Heart left ventricle (tissue), 16 donors: ENCODE measurements around the gene PRR23C. TPM values are rescaled to one million over a fixed set of nuclear protein-coding genes. Genes with fewer than 3 reads are reported as not detected.

Experiments
- ATAC-seq, 4 donors: fragments of 200-7000 bp; cut with Tn5 transposase; one replicate each; pipeline ENCODE4 v1.9.1; 2020 to 2022; ENCODE audit warnings: moderate library complexity in 4 of 4, mild to moderate bottlenecking in 3 of 4, moderate number of reproducible peaks in 1 of 4
- DNase-seq, 5 donors: peaks; one replicate each; pipeline ENCODE4 v3.0.0-alpha.2; 2020
- H3K27ac ChIP-seq, 12 donors: fragments of 200-600 bp; sonication (generic) in 4 of 12; one replicate each; pipeline versions ENCODE4 v1.5.0 to v1.8.0; 2016 to 2022; ENCODE audit warnings: mild to moderate bottlenecking in 2 of 12
- H3K27me3 ChIP-seq, 9 donors: fragments of 200-600 bp; sonication (generic) in 2 of 9; one replicate each; pipeline versions ENCODE4 v1.5.1 to v1.8.0; 2016 to 2022; ENCODE audit warnings: mild to moderate bottlenecking in 3 of 9
- H3K36me3 ChIP-seq, 9 donors: fragments of 200-600 bp; sonication (generic) in 2 of 9; one replicate each; pipeline versions ENCODE4 v1.5.0 to v1.8.0; 2018 to 2022; ENCODE audit warnings: mild to moderate bottlenecking in 2 of 9
- H3K4me1 ChIP-seq, 12 donors: fragments of 200-600 bp; sonication (generic) in 4 of 12; one replicate each; pipeline versions ENCODE4 v1.5.0 to v1.8.0; 2016 to 2022; ENCODE audit warnings: mild to moderate bottlenecking in 3 of 12
- H3K4me3 ChIP-seq, 12 donors: fragments of 200-600 bp; sonication (generic) in 4 of 12; one replicate each; pipeline versions ENCODE4 v1.5.0 to v1.8.0; 2017 to 2022; ENCODE audit warnings: mild to moderate bottlenecking in 9 of 12, moderate library complexity in 4 of 12
- H3K9me3 ChIP-seq, 12 donors: fragments of 200-600 bp; sonication (generic) in 4 of 12; one replicate each; pipeline versions ENCODE4 v1.5.0 to v1.8.0; 2016 to 2022; ENCODE audit warnings: mild to moderate bottlenecking in 1 of 12
- POLR2A ChIP-seq, 2 donors: fragments of 450-650 bp; IDR thresholded peaks; one replicate each; pipeline ENCODE4 v1.6.1; 2017; ENCODE audit warnings: antibody characterized with exemption in 2 of 2, mild to moderate bottlenecking in 2 of 2, moderate library complexity in 2 of 2
- WGBS, 4 donors: extraction: QIAGEN DNeasy Blood & Tissue Kit in 2 of 4; methylation state at CpG; one replicate each; pipeline versions ENCODE4 v1.1.5 to v1.1.7; 2013 to 2018; 5-methylcytosine and 5-hydroxymethylcytosine counted together
- intact Hi-C, 10 donors: fragments of 100-400 bp; cut with DNase I; formaldehyde crosslinking; loops; one replicate each; pipeline versions ENCODE4 v1.11.1 to v1.14.2; 2022
- polyA plus RNA-seq, 2 donors: library from polyadenylated mRNA; stranded (reverse); fragments of 200-250 nt; gene quantifications; one replicate each; pipeline ENCODE4 v1.2.3, GENCODE V29; 2013
- total RNA-seq, 9 donors: library from RNA; depleted of rRNA in 2 of 9; stranded (reverse); fragments of >200 nt in 2 of 9; fragmentation: NEBNext Ultra II Directional in 3 of 9; extraction: Animal tissue kit (Norgen Biotek cat#: 25700) in 3 of 9; gene quantifications; one replicate each; pipeline versions ENCODE4 v1.1.0 to v1.2.4, GENCODE V29; 2016 to 2023
- TF ChIP-seq, protein P1 (sequence below), 12 donors: fragments of 200-600 bp; sonication (generic) in 4 of 12; IDR thresholded peaks; one replicate each; pipeline versions ENCODE4 v1.5.0 to v1.8.0; 2018 to 2022; ENCODE audit warnings: antibody characterized with exemption in 12 of 12, mild to moderate bottlenecking in 5 of 12
- donor health status: ischemic (EF 13 %, LVEDD 7.1; RV severe dilation, severe dysfunction).
- donor health status: healthy with polysubstance abuse.
- donor health status: DM: no; HTN: yes; CAD: no.
- donor health status: DM: no; HTN: no; CAD: no.
- donor health status: ischemic (EF 25% LVEDD 6.9; RV normal size, moderate dysfunction).
- donor health status: ischemic (EF 25% LVEDD 5.7; RV mildly dilated, moderate dysfunction).
- donor health status: healthy.
- donor health status: DM: yes; HTN: yes; CAD: no.
- donor health status: ischemic (EF 35%, LVEDD 5.7; RV mildly dilated, moderate dysfunction).
- donor health status: nonischemic (EF 11% LVEDD 7.7; RV severe dilation, severe dysfunction).
- donor health status: DM: yes; HTN: yes; CAD: no.
- donor health status: PGD.
- donor health status: ischemic (EF 29% LVEDD 5.4; RV normal size, mild dysfunction).
- donor health status: nonischemic (EF 23%, LVEDD 6.1; RV moderate dilation, normal function).

PRR23C gene
- total and polyA plus RNA-seq, 11 donors = not detected

DNA sequence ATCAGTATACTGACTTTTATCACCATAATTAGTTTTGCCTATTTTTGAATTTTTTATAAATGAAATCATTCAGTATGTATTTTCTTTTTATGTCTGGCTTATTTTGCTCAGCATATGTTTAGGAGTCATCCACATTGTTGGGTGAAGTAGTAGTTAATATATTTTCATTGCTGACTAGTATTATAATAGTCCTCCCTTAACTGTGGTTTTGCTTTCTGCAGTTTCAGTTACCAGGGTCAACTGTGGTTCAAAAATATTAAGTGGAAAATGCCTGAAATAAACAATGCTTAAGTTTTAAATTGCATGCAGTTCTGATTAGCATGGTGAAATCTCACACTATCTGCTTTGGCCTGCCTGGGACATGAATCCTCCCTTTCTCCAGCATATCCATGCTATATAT, 39.5 kb upstream of the PRR23C start:
- no peaks in the 10 kb centered on the region for H3K27me3 ChIP-seq
- no peak for DNase-seq
- no peaks in the 10 kb centered on the region for H3K36me3 ChIP-seq
- no peak overlapping the region for H3K27ac ChIP-seq
- no peak overlapping the region for H3K4me3 ChIP-seq
- ATAC-seq = no peak
- H3K9me3 ChIP-seq = peaks cover 0 to 18% (median 2%) of the 10 kb centered on the region in 12 donors
- intact Hi-C loops = no loop called here
- TF ChIP-seq POLR2A (IDR thresholded peaks at IDR 0.05) = no peak
- TF ChIP-seq, protein P1, sequence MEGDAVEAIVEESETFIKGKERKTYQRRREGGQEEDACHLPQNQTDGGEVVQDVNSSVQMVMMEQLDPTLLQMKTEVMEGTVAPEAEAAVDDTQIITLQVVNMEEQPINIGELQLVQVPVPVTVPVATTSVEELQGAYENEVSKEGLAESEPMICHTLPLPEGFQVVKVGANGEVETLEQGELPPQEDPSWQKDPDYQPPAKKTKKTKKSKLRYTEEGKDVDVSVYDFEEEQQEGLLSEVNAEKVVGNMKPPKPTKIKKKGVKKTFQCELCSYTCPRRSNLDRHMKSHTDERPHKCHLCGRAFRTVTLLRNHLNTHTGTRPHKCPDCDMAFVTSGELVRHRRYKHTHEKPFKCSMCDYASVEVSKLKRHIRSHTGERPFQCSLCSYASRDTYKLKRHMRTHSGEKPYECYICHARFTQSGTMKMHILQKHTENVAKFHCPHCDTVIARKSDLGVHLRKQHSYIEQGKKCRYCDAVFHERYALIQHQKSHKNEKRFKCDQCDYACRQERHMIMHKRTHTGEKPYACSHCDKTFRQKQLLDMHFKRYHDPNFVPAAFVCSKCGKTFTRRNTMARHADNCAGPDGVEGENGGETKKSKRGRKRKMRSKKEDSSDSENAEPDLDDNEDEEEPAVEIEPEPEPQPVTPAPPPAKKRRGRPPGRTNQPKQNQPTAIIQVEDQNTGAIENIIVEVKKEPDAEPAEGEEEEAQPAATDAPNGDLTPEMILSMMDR (IDR thresholded peaks at IDR 0.05) = no peak
- no peaks in the 10 kb centered on the region for H3K4me1 ChIP-seq

DNA sequence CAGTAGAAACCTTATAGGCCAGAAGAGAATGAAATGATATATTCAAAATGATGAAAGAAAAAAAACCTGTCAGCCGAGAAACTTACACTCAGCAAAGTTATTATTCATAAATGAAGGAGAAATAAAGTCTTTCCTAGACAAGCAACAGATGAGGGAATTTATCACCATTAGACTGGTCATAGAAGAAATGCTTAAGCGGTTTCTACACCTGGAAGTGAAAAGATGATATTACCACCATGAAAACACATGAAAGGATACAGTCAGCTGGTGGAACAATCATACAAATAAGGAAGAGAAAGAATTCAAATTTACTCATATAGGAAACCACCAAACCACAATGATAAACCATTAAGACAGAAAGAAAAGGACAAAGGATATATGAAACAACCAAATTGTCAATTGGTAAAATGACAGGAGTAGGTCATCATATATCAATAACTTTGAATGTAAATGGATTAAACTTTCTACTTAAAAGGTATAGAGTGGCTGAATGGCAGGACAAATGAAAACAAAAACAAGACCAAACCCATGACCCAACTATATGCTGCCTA, 29.9 kb upstream of the PRR23C start:
- intact Hi-C loops = no loop called here
- no peak for TF ChIP-seq POLR2A (IDR thresholded peaks at IDR 0.05)
- TF ChIP-seq, protein P1 (IDR thresholded peaks at IDR 0.05) = no peak
- Histone ChIP-seq H3K4me3 (no peak overlapping the region), H3K4me1 (no peaks in the 10 kb centered on the region), H3K27me3 (peaks cover 0 to 7% (median 0%) of the 10 kb centered on the region in 9 donors), H3K9me3 (peaks cover 0 to 32% (median 18%) of the 10 kb centered on the region in 12 donors), H3K36me3 (no peaks in the 10 kb centered on the region), H3K27ac (no peak overlapping the region)
- no peak for ATAC-seq
- no peak for DNase-seq
- 79 to 92% (median 86%) methylated on average over 2 of the region's 2 CpGs for WGBS, 4 donors

DNA sequence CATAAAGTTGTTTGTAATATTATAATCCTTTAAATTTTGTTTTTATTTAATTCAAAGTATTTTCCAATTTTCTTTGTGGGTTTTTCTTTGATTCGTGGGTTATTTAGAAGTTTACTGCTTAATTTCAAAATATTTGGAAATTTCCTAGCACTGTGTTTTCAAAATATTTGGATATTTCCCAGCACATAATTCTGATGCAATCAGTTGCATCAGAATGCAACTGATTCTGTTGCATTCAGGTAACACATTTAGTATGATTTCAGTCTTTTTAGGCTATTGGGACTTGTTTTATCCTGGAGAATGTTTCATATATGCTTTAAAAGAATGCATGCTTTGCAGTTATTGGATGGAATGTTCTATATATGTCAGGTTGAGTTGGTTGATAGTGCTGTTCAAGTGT, 18.2 kb upstream of the PRR23C start:
- no peak for TF ChIP-seq POLR2A (IDR thresholded peaks at IDR 0.05)
- TF ChIP-seq, protein P1 (IDR thresholded peaks at IDR 0.05) = no peak
- intact Hi-C loops = no loop called here
- WGBS, 4 donors = 19 to 29% (median 23%) methylated on average over 1 of the region's 1 CpG

DNA sequence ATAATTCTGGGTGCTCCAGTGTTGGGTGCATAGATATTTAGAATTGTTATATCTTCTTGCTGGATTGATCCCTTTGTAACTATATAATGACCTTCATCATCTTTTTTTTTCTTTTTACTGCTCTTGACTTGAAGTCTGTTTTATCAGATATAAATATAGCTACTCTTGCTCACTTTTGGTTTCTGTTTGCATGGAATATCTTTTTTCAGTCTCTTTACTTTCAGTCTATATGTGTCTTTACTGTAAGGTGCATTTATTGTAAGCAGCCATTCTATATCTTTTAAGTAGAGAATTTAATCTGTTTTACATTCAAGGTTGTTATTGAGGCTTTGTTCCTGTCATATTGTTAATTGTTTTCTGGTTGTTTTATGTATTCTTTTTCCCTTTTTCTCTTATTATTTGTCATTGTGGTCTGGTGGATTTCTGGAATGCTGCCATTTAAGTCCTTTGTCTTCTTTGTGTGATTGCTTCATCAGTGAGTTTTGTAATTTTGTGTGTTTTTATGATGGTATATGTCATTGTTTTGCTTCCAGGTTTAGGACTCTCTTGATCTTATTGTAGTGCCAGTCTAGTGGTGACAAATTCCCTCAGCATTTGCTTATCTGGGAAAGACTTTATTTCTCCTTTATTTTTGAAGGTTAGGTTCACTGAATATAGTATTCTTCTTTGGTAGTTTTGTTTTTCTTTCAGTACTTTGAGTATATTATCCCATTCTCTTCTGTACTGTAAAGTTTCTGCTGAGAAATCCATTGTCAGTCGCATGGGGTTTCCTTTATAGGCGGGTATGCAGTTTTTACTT, 8.3 kb upstream of the PRR23C start:
- Histone ChIP-seq H3K4me1 (no peaks in the 10 kb centered on the region), H3K9me3 (peaks cover 0 to 38% (median 20%) of the 10 kb centered on the region in 12 donors), H3K4me3 (no peak overlapping the region), H3K27me3 (no peaks in the 10 kb centered on the region), H3K27ac (no peak overlapping the region), H3K36me3 (no peaks in the 10 kb centered on the region)
- intact Hi-C loops = no loop called here
- WGBS, 4 donors = 47 to 69% (median 56%) methylated on average over 2 of the region's 2 CpGs
- ATAC-seq (no peak), DNase-seq (no peak)
- no peak for TF ChIP-seq POLR2A (IDR thresholded peaks at IDR 0.05)
- TF ChIP-seq, protein P1 (IDR thresholded peaks at IDR 0.05) = no peak

More for the DNA sequence above, 18.2 kb upstream of the PRR23C start:
- H3K27me3 ChIP-seq = peaks cover 0 to 4% (median 0%) of the 10 kb centered on the region in 9 donors
- ATAC-seq = no peak
- no peak overlapping the region for H3K27ac ChIP-seq
- no peaks in the 10 kb centered on the region for H3K4me1 ChIP-seq
- H3K9me3 ChIP-seq = peaks cover 0 to 3% (median 0%) of the 10 kb centered on the region in 12 donors
- DNase-seq = no peak
- no peak overlapping the region for H3K4me3 ChIP-seq
- no peaks in the 10 kb centered on the region for H3K36me3 ChIP-seq
